Measurements from ENCODE around the gene HK1.

GRCh38 chr10:69248117-69248730, 30.1 kb upstream of the HK1 start:
- TF ChIP-seq POLR2A (IDR thresholded peaks at IDR 0.05; ENCODE audit: low read length) (no peak), GATA1 (IDR thresholded peaks at IDR 0.05; ENCODE audit: low read depth, low read length) (no peak)
